Neural crest cell (in vitro differentiated cells): Measurements from ENCODE around the gene TPX2. TPM values are rescaled to one million over a fixed set of nuclear protein-coding genes. Genes with fewer than 3 reads are reported as not detected.
A peak's percentile ranks its signal among the peaks of the same experiment; 100 is the strongest.

Experiments used
- DNase-seq: peaks from one replicate; pipeline ENCODE4 v3.0.0; 2021; ENCODE audit warnings: low read depth, mixed read lengths, low spot score
- H3K27ac Mint-ChIP-seq: one replicate; pipeline ENCODE4 v1.8.0; 2021; ENCODE audit warnings: mild to moderate bottlenecking, mixed read lengths; ENCODE audit not compliant: unreplicated experiment
- H3K27me3 Mint-ChIP-seq: 2 replicates; pipeline ENCODE4 v1.8.0; 2021; ENCODE audit warnings: low read depth, mild to moderate bottlenecking, mixed read lengths
- H3K36me3 Mint-ChIP-seq: 2 replicates; pipeline ENCODE4 v1.8.0; 2021; ENCODE audit warnings: low read depth, mild to moderate bottlenecking, mixed read lengths
- H3K4me1 Mint-ChIP-seq: 2 replicates; pipeline ENCODE4 v1.8.0; 2021; ENCODE audit warnings: mixed read lengths
- H3K4me3 Mint-ChIP-seq: one replicate; pipeline ENCODE4 v1.8.0; 2021; ENCODE audit warnings: mild to moderate bottlenecking, mixed read lengths
- H3K9me3 Mint-ChIP-seq: 2 replicates; pipeline ENCODE4 v1.8.0; 2021; ENCODE audit warnings: mixed read lengths
- CTCF ChIP-seq: fragments of 200-600 bp; sonication (generic); conservative IDR thresholded peaks from 2 replicates; pipeline ENCODE4 v1.5.0; 2021; ENCODE audit warnings: antibody characterized with exemption, mild to moderate bottlenecking
- total RNA-seq: library from RNA; stranded (reverse); gene quantifications from 2 replicates; pipeline ENCODE4 v1.2.1, GENCODE V29; 2021

TPX2 gene
- total RNA-seq, 1 donor from 2014 or later, result 208 TPM

DNA sequence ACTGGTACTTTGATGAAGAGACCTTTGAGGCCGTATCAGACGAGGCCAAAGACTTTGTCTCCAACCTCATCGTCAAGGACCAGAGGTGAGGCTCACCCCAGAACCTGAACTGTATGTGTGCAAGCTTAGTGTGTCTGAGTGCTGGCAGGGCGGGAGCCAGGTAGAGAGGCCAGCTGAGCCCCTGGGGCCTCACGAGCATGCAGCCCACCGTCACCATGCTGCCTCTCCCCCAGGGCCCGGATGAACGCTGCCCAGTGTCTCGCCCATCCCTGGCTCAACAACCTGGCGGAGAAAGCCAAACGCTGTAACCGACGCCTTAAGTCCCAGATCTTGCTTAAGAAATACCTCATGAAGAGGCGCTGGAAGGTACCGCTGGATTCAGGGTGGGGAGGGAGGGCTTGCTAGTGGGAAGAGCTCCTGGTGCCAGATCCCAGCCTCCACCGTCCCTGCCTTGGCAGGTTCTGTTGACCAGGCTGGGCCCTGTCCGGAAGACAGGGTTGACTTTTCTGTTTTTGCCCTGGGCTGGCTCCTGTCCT, 92.7 kb downstream of the TPX2 start:
- no peak for TF ChIP-seq CTCF
- H3K4me1 Mint-ChIP-seq, result peaks cover 37% of the 10 kb centered on the region
- H3K27me3 Mint-ChIP-seq, result no peaks in the 10 kb centered on the region
- no peak overlapping the region for H3K4me3 Mint-ChIP-seq
- no peaks in the 10 kb centered on the region for H3K36me3 Mint-ChIP-seq
- H3K9me3 Mint-ChIP-seq, result no peaks in the 10 kb centered on the region
- DNase-seq, result no peak
- no peak overlapping the region for H3K27ac Mint-ChIP-seq

- peak; percentile 90 for TF ChIP-seq CTCF
- Mint-ChIP-seq H3K4me1 (peaks cover 37% of the 10 kb centered on the region), H3K4me3 (peak overlapping the region; percentile 33), H3K27ac (peak overlapping the region; percentile 93), H3K36me3 (no peaks in the 10 kb centered on the region), H3K9me3 (no peaks in the 10 kb centered on the region), H3K27me3 (no peaks in the 10 kb centered on the region)
- peak; percentile 100 for DNase-seq
Observed at GRCh38 chr20:31833130-31833930, 94.2 kb downstream of the TPX2 start.

- H3K4me1 Mint-ChIP-seq, result peaks cover 37% of the 10 kb centered on the region
- peak overlapping the region; percentile 93 for H3K27ac Mint-ChIP-seq
- H3K9me3 Mint-ChIP-seq, result no peaks in the 10 kb centered on the region
- no peak for TF ChIP-seq CTCF
- peak; percentile 53 for DNase-seq
- H3K36me3 Mint-ChIP-seq, result no peaks in the 10 kb centered on the region
- H3K4me3 Mint-ChIP-seq, result peak overlapping the region; percentile 50
- no peaks in the 10 kb centered on the region for H3K27me3 Mint-ChIP-seq
Observed at GRCh38 chr20:31833931-31834521, 94.9 kb downstream of the TPX2 start.

GRCh38 chr20:31835554-31835953, 96.5 kb downstream of the TPX2 start:
- peaks cover 33% of the 10 kb centered on the region for H3K4me1 Mint-ChIP-seq
- no peak for DNase-seq
- H3K27me3 Mint-ChIP-seq, result no peaks in the 10 kb centered on the region
- no peak overlapping the region for H3K27ac Mint-ChIP-seq
- H3K4me3 Mint-ChIP-seq, result no peak overlapping the region
- no peaks in the 10 kb centered on the region for H3K9me3 Mint-ChIP-seq
- no peak for TF ChIP-seq CTCF
- H3K36me3 Mint-ChIP-seq, result no peaks in the 10 kb centered on the region

DNA sequence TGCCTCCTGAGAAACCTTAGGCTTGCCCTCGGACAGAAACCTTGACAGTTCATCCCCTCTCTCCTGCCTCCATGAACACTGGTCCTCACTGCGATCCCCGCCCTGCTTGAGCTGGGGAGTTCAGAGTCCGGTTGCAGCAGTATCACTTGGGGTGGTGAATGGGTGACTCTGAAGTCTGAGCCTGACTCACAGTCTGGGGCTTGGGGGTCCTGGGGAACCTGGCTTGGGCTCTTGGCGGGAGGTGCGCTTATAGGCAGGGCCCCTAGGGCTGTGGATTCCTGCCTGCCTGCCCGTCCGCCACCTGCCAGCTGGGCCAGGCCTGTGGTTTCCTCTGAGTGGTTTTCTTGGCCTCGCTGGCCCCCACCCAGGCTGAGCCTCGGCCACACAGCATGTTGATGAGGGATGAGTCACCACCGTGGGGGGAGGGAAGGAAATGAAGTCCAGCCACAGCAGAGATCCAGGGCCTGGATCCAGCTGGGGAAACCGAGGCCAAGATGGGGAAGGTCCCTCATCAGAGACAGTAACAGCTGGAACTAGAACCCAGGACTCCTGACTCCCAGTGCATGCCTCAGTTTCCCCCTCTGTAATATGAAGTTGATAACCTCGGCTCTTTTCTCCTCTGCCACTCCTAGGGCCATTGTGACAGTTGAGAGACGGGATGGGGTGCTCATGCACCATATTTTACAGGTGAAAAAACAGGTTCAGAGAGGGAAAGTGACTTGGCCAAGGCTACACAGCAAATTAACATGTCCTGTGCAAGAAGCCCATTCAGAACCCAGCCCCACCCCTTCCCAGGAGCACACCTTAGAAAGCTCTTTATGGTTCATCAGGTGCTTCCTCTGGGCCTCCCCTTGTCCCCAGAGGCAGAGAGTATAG, 97.1 kb downstream of the TPX2 start:
- Mint-ChIP-seq H3K4me3 (no peak overlapping the region), H3K27ac (peak overlapping the region; percentile 9), H3K4me1 (peaks cover 33% of the 10 kb centered on the region), H3K9me3 (no peaks in the 10 kb centered on the region), H3K27me3 (no peaks in the 10 kb centered on the region), H3K36me3 (no peaks in the 10 kb centered on the region)
- no peak for TF ChIP-seq CTCF
- no peak for DNase-seq
